T1000 (cell line): Measurements from ENCODE around the gene TIMM10B.

Experiments
- DNase-seq: peaks from one replicate; lab custom pipeline; 2025; ENCODE audit warnings: mixed read lengths; lab: John Stamatoyannopoulos, UW

TIMM10B gene

GRCh38 chr11:6481012-6481923 is at the start of gene TIMM10B, which contains the start of gene ARFIP2:
Gene TIMM10B, plus strand, starts transcription at chr11:6481501. Its CDS starts 16 bp downstream, at chr11:6481517.
Gene ARFIP2, minus strand, starts transcription at chr11:6481331. Its CDS starts 910 bp downstream, at chr11:6480421.
- DNase-seq, result peak; percentile 85

- DNase-seq, result peak; percentile 84
These were observed 49.4 kb upstream of the TIMM10B start for GRCh38 chr11:6431861-6432260.

GRCh38 chr11:6433998-6434660 is 47.2 kb upstream of the TIMM10B start:
- DNase-seq, result no peak

- DNase-seq, result no peak
These were observed 43.9 kb upstream of the TIMM10B start for GRCh38 chr11:6437423-6437822.

- no peak for DNase-seq
These were observed 43.3 kb upstream of the TIMM10B start for GRCh38 chr11:6437993-6438392.

GRCh38 chr11:6438979-6439571 is 42.2 kb upstream of the TIMM10B start:
- no peak for DNase-seq

GRCh38 chr11:6440906-6441358 is 40.4 kb upstream of the TIMM10B start, which contains the start of gene HPX:
Gene HPX, minus strand, starts transcription at chr11:6440987. Its CDS starts 24 bp downstream, at chr11:6440963.
- no peak for DNase-seq

- no peak for DNase-seq
These were observed 38.9 kb upstream of the TIMM10B start for GRCh38 chr11:6442441-6442840.

- DNase-seq, result no peak
These were observed 37.9 kb upstream of the TIMM10B start for GRCh38 chr11:6443269-6444003.

- DNase-seq, result no peak
These were observed 32.7 kb upstream of the TIMM10B start for GRCh38 chr11:6448574-6448973.

GRCh38 chr11:6452219-6452618 is 29.1 kb upstream of the TIMM10B start:
- DNase-seq, result no peak

- no peak for DNase-seq
These were observed 28.1 kb upstream of the TIMM10B start for GRCh38 chr11:6453152-6453551.

- no peak for DNase-seq
These were observed 26.2 kb upstream of the TIMM10B start for GRCh38 chr11:6455070-6455469.

GRCh38 chr11:6456361-6457073 is 24.8 kb upstream of the TIMM10B start:
- DNase-seq, result no peak

- DNase-seq, result no peak
These were observed 23.6 kb upstream of the TIMM10B start for GRCh38 chr11:6457581-6458320.

- DNase-seq, result no peak
These were observed 22.8 kb upstream of the TIMM10B start for GRCh38 chr11:6458352-6459098.

- DNase-seq, result no peak
These were observed 22.2 kb upstream of the TIMM10B start for GRCh38 chr11:6459099-6459450.

- DNase-seq, result peak; percentile 5
These were observed 12.4 kb upstream of the TIMM10B start for GRCh38 chr11:6468712-6469495.

- DNase-seq, result no peak
These were observed 11.7 kb upstream of the TIMM10B start for GRCh38 chr11:6469599-6469998.
